ENCODE measurements around the gene MTA3.

MTA3 gene

DNA sequence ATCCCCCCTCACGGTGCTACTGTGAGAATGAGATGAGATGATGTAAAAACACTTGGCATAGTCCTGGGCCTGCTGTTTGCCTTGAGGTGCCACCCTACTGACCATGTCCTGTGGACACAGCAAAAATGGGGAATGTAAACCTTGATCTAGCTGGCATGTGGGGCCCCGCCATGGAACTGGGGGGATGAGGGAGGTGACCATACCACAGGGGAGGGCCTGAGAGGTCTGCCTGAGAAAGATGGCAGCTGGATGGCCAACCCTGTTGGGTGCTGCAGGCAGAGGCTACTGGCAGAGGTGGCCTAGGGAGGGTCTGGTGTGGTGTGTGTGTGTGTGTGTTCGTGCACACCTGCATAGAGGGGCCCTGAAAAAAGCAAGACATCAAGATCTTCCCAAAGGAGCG lies 223.2 kb downstream of the MTA3 start:
- Histone ChIP-seq H3K4me3 (ENCODE audit: low read length) (no peak overlapping the region), H3K27me3 (ENCODE audit: control insufficient read depth, insufficient read depth, low read length) (no peaks in the 10 kb centered on the region), H3K27ac (ENCODE audit: low read length) (no peak overlapping the region), H3K36me3 (ENCODE audit: control insufficient read depth, insufficient read depth, low read length) (no peaks in the 10 kb centered on the region), H3K9me3 (ENCODE audit: control insufficient read depth, insufficient read depth, low read length) (no peaks in the 10 kb centered on the region), H3K4me1 (ENCODE audit: control insufficient read depth, insufficient read depth, low read length) (peaks cover 2% of the 10 kb centered on the region; the same call in 1 of the 2 replicates)
- no peak for DNase-seq (ENCODE audit: low read depth, low spot score)
- no CpG with 5 or more reads among the region's 4 CpGs for WGBS (ENCODE audit: insufficient coverage, insufficient read length)

- no peaks in the 10 kb centered on the region for H3K36me3 ChIP-seq (ENCODE audit: control insufficient read depth, insufficient read depth, low read length)
- DNase-seq (ENCODE audit: low read depth, low spot score) = no peak
- peak overlapping the region; percentile 31; the same call in 1 of the 2 replicates for H3K4me3 ChIP-seq (ENCODE audit: low read length)
- no peaks in the 10 kb centered on the region for H3K9me3 ChIP-seq (ENCODE audit: control insufficient read depth, insufficient read depth, low read length)
- H3K27me3 ChIP-seq (ENCODE audit: control insufficient read depth, insufficient read depth, low read length) = no peaks in the 10 kb centered on the region
- peaks cover 2% of the 10 kb centered on the region; the same call in 1 of the 2 replicates for H3K4me1 ChIP-seq (ENCODE audit: control insufficient read depth, insufficient read depth, low read length)
- no CpG with 5 or more reads among the region's 18 CpGs for WGBS (ENCODE audit: insufficient coverage, insufficient read length)
- H3K27ac ChIP-seq (ENCODE audit: low read length) = no peak overlapping the region
These were observed 223.7 kb downstream of the MTA3 start for GRCh38 chr2:42792087-42792582.

GRCh38 chr2:42792583-42793333 lies 224.3 kb downstream of the MTA3 start, which contains the start of gene HAAO:
TSS of gene HAAO (minus strand) at chr2:42792583. CDS start at chr2:42792536, 47 bp downstream.
- Histone ChIP-seq H3K4me1 (ENCODE audit: control insufficient read depth, insufficient read depth, low read length) (peaks cover 2% of the 10 kb centered on the region; the same call in 1 of the 2 replicates), H3K27ac (ENCODE audit: low read length) (no peak within 1 kb of the TSS), H3K36me3 (ENCODE audit: control insufficient read depth, insufficient read depth, low read length) (no peaks in the 10 kb centered on the region), H3K4me3 (ENCODE audit: low read length) (peak within 1 kb of the TSS; percentile 31; the same call in 1 of the 2 replicates), H3K9me3 (ENCODE audit: control insufficient read depth, insufficient read depth, low read length) (no peaks in the 10 kb centered on the region), H3K27me3 (ENCODE audit: control insufficient read depth, insufficient read depth, low read length) (no peaks in the 10 kb centered on the region)
- no CpG with 5 or more reads among the region's 75 CpGs for WGBS (ENCODE audit: insufficient coverage, insufficient read length)
- DNase-seq (ENCODE audit: low read depth, low spot score) = no peak

DNA sequence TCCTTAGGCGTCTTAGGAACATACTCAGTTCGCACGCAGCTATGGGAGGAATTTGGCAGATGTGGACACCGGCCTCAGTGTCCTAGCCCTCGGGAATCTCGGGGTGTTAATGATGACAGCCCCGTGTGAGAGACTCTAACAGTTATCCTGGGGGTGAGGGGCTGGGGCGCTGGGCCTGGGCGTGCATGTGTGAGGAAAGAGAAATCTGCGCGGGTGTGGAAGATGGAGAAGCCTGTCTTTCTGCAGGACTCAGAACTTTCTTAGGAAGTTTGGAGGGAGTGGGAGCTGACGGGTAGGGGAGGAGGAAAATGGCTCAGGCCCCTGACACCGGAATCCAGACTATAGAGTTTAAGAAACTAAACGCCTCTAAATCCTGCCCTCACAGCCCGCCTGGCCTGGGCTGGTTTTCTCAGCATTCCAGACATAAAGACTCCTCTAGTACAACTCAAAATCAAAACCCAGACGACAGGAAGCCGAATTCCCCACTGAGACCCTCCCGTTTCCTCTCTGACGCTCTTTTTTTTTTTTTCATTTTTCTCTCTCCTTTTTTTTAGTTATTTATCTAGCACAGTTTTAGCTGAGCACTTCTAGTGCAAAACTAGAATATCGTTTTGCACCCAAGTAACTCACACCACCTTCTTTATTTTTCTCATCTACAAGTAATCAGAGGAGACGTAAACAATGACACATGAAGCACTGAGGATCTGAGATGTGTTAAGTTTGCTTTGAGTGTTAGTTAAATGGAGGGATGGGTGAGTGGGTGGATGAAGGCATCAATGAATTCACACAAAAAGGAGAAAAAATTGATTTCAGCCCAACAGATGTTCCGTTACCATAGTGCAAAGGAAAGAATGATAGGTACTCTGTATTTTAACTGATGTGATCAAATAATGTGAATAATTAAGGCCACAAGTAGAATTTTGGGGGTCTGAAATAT lies 225.2 kb downstream of the MTA3 start:
- no peak for DNase-seq (ENCODE audit: low read depth, low spot score)
- Histone ChIP-seq H3K4me3 (ENCODE audit: low read length) (peak overlapping the region; percentile 31; the same call in 1 of the 2 replicates), H3K36me3 (ENCODE audit: control insufficient read depth, insufficient read depth, low read length) (no peaks in the 10 kb centered on the region), H3K9me3 (ENCODE audit: control insufficient read depth, insufficient read depth, low read length) (no peaks in the 10 kb centered on the region), H3K27me3 (ENCODE audit: control insufficient read depth, insufficient read depth, low read length) (no peaks in the 10 kb centered on the region), H3K4me1 (ENCODE audit: control insufficient read depth, insufficient read depth, low read length) (peaks cover 2% of the 10 kb centered on the region; the same call in 1 of the 2 replicates), H3K27ac (ENCODE audit: low read length) (no peak overlapping the region)
- no CpG with 5 or more reads among the region's 22 CpGs for WGBS (ENCODE audit: insufficient coverage, insufficient read length)

DNA sequence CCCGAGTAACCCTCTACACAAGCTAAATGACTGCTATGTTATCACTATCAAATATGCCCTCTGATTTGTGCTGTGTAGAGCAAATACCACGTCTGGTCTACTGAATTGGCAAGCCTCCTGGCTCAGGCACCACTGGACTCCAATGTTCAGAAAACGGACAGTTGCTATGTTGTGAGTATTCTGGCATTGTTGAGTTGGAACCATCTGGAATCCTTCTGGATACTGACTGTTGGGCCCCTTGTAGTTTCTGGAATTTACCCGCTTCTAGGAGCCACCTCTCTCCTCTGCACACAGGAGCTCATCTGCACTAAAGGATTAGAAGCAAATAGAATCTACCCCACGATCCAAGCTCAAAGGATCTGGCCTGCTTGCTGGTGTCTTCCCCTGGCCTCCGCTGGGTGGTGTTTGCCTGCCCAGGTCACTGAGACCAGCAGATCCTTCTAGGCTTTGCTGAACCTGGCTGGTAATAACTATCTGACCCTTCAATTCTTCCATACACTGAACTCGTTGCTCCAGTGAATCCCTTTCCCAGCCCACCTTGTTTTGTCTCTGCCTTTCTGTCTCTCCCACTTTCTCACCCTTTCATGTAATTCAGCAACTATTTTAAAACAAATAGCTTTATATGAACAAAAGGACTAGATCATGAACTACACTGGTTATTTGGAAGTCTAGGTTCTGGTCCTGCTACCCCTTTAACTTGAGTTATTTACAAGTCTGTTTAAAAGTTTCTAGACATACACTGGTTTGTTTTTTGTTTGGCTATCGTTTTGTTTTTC lies 226.0 kb downstream of the MTA3 start:
- DNase-seq (ENCODE audit: low read depth, low spot score) = no peak
- Histone ChIP-seq H3K4me3 (ENCODE audit: low read length) (no peak overlapping the region), H3K27me3 (ENCODE audit: control insufficient read depth, insufficient read depth, low read length) (no peaks in the 10 kb centered on the region), H3K4me1 (ENCODE audit: control insufficient read depth, insufficient read depth, low read length) (peaks cover 2% of the 10 kb centered on the region; the same call in 1 of the 2 replicates), H3K27ac (ENCODE audit: low read length) (no peak overlapping the region), H3K36me3 (ENCODE audit: control insufficient read depth, insufficient read depth, low read length) (no peaks in the 10 kb centered on the region), H3K9me3 (ENCODE audit: control insufficient read depth, insufficient read depth, low read length) (no peaks in the 10 kb centered on the region)
- WGBS (ENCODE audit: insufficient coverage, insufficient read length) = 100% methylated on average over 1 of the region's 8 CpGs

DNA sequence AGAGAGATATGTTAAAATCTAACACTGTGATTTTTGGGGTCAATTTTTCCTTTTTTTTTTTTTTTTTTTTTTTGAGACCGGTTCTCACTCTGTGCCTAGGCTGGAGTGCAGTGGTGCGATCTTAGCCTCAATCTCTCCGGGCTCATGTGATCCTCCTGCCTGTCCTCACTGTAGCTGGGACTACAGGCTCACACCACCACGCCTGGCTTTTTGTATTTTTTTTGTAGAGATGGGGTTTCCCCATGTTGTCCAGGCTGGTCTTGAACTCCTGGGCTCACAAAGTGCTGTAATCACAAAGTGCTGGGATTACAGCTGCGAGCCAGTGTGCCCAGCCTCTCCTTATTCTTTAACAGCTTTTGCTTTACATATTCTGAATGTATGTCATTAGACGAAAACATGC lies 226.8 kb downstream of the MTA3 start:
- no peak overlapping the region for H3K27ac ChIP-seq (ENCODE audit: low read length)
- H3K36me3 ChIP-seq (ENCODE audit: control insufficient read depth, insufficient read depth, low read length) = no peaks in the 10 kb centered on the region
- H3K4me3 ChIP-seq (ENCODE audit: low read length) = no peak overlapping the region
- no peaks in the 10 kb centered on the region for H3K27me3 ChIP-seq (ENCODE audit: control insufficient read depth, insufficient read depth, low read length)
- no CpG with 5 or more reads among the region's 6 CpGs for WGBS (ENCODE audit: insufficient coverage, insufficient read length)
- DNase-seq (ENCODE audit: low read depth, low spot score) = no peak
- H3K4me1 ChIP-seq (ENCODE audit: control insufficient read depth, insufficient read depth, low read length) = peaks cover 2% of the 10 kb centered on the region; the same call in 1 of the 2 replicates
- H3K9me3 ChIP-seq (ENCODE audit: control insufficient read depth, insufficient read depth, low read length) = no peaks in the 10 kb centered on the region

- no CpG with 5 or more reads among the region's 3 CpGs for WGBS (ENCODE audit: insufficient coverage, insufficient read length)
- no peak for DNase-seq (ENCODE audit: low read depth, low spot score)
- H3K4me3 ChIP-seq (ENCODE audit: low read length) = no peak overlapping the region
- no peak overlapping the region for H3K27ac ChIP-seq (ENCODE audit: low read length)
- no peaks in the 10 kb centered on the region for H3K27me3 ChIP-seq (ENCODE audit: control insufficient read depth, insufficient read depth, low read length)
- H3K9me3 ChIP-seq (ENCODE audit: control insufficient read depth, insufficient read depth, low read length) = no peaks in the 10 kb centered on the region
- H3K4me1 ChIP-seq (ENCODE audit: control insufficient read depth, insufficient read depth, low read length) = peaks cover 2% of the 10 kb centered on the region; the same call in 1 of the 2 replicates
- no peaks in the 10 kb centered on the region for H3K36me3 ChIP-seq (ENCODE audit: control insufficient read depth, insufficient read depth, low read length)
These were observed 227.4 kb downstream of the MTA3 start for GRCh38 chr2:42795841-42796301.

GRCh38 chr2:42796427-42797248 lies 228.2 kb downstream of the MTA3 start:
- no peaks in the 10 kb centered on the region for H3K9me3 ChIP-seq (ENCODE audit: control insufficient read depth, insufficient read depth, low read length)
- H3K27me3 ChIP-seq (ENCODE audit: control insufficient read depth, insufficient read depth, low read length) = no peaks in the 10 kb centered on the region
- no peak overlapping the region for H3K27ac ChIP-seq (ENCODE audit: low read length)
- DNase-seq (ENCODE audit: low read depth, low spot score) = no peak
- no peak overlapping the region for H3K4me3 ChIP-seq (ENCODE audit: low read length)
- no CpG with 5 or more reads among the region's 7 CpGs for WGBS (ENCODE audit: insufficient coverage, insufficient read length)
- no peaks in the 10 kb centered on the region for H3K36me3 ChIP-seq (ENCODE audit: control insufficient read depth, insufficient read depth, low read length)
- peaks cover 2% of the 10 kb centered on the region; the same call in 1 of the 2 replicates for H3K4me1 ChIP-seq (ENCODE audit: control insufficient read depth, insufficient read depth, low read length)

- H3K27ac ChIP-seq (ENCODE audit: low read length) = no peak overlapping the region
- DNase-seq (ENCODE audit: low read depth, low spot score) = no peak
- no peaks in the 10 kb centered on the region for H3K36me3 ChIP-seq (ENCODE audit: control insufficient read depth, insufficient read depth, low read length)
- H3K4me3 ChIP-seq (ENCODE audit: low read length) = no peak overlapping the region
- H3K27me3 ChIP-seq (ENCODE audit: control insufficient read depth, insufficient read depth, low read length) = no peaks in the 10 kb centered on the region
- peaks cover 2% of the 10 kb centered on the region; the same call in 1 of the 2 replicates for H3K4me1 ChIP-seq (ENCODE audit: control insufficient read depth, insufficient read depth, low read length)
- no peaks in the 10 kb centered on the region for H3K9me3 ChIP-seq (ENCODE audit: control insufficient read depth, insufficient read depth, low read length)
- WGBS (ENCODE audit: insufficient coverage, insufficient read length) = no CpG with 5 or more reads among the region's 6 CpGs
These were observed 228.8 kb downstream of the MTA3 start for GRCh38 chr2:42797281-42797680.
